HUES64 (cell line): ENCODE results near the gene CACNA2D2.

Experiments
- H3K27ac ChIP-seq: 2 replicates; pipeline ENCODE4 v1.7.0; 2013; ENCODE audit warnings: low read depth, low read length, inconsistent platforms
- H3K27me3 ChIP-seq: 2 replicates; pipeline ENCODE4 v1.6.1; 2013; ENCODE audit warnings: mild to moderate bottlenecking, low read length; ENCODE audit not compliant: insufficient read depth
- H3K36me3 ChIP-seq: 2 replicates; pipeline ENCODE4 v1.6.1; 2013; ENCODE audit warnings: mild to moderate bottlenecking, low read length; ENCODE audit not compliant: insufficient read depth
- H3K4me1 ChIP-seq: 2 replicates; pipeline ENCODE4 v1.6.1; 2013; ENCODE audit warnings: mild to moderate bottlenecking, low read length, moderate library complexity; ENCODE audit not compliant: insufficient read depth
- H3K4me3 ChIP-seq: 2 replicates; pipeline ENCODE4 v1.5.1; 2013; ENCODE audit warnings: mild to moderate bottlenecking, low read length, moderate library complexity
- H3K9ac ChIP-seq: 2 replicates; pipeline ENCODE4 v1.6.1; 2013; ENCODE audit warnings: mild to moderate bottlenecking, low read depth, low read length
- H3K9me3 ChIP-seq: 2 replicates; pipeline ENCODE4 v1.6.1; 2013; ENCODE audit warnings: low read depth, low read length; ENCODE audit not compliant: insufficient read depth
- WGBS: fragments of 150-250, 120-280 bp; methylation state at CpG from one replicate; pipeline ENCODE4 v1.1.7; 2013; ENCODE audit warnings: missing lambda C conversion rate; 5-methylcytosine and 5-hydroxymethylcytosine counted together

Gene CACNA2D2

DNA sequence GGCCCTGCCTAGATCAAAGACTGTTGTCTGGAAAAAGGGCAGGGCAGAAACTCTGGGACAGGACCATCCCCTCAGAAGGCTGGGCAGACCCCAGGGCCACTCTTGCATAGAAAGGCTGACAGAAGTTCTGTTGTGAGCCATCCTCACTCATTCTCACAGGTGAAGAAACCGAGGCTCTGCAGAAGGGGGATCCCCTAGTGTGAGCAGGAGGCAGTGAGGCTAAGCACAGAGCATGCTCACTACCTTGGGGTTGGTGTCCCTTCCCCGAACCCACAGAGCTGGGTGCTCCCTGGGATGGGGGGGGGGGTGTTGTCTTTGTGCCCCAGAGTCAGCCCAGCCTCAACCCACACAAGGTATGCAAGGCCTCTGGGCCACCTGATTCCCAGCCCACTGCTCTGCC lies 93.2 kb downstream of the CACNA2D2 start:
- Histone ChIP-seq H3K9ac (no peak overlapping the region), H3K9me3 (no peaks in the 10 kb centered on the region), H3K27me3 (no peaks in the 10 kb centered on the region), H3K36me3 (no peaks in the 10 kb centered on the region), H3K4me3 (no peak overlapping the region), H3K4me1 (no peaks in the 10 kb centered on the region), H3K27ac (no peak overlapping the region)
- WGBS = 86% methylated on average over 2 of the region's 2 CpGs

DNA sequence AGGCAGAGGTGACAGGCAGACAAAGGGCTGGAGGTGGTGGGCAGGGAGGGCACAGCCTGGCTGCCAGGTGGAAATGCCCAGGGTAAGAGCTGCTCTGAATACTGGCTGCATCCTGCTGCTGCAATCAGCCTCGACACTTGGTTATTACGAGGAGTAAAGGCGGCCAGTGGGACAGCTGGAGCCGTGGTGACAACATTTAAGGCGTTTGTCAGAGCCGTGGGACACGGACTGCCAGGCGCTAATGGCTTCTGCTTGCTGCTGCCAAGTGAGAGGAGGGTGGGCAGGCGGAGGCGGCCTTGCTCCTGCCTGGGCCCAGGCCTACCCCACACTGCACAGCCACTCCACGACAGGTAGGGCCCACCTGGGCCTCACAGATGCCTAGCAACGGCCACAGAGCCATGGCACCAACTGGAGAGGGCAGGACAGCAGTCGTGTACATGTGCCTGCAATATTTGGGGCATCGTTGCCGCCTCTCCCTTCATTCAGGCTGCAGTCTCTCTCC lies 94.9 kb downstream of the CACNA2D2 start:
- H3K36me3 ChIP-seq = no peaks in the 10 kb centered on the region
- WGBS = 88% methylated on average over 15 of the region's 15 CpGs

DNA sequence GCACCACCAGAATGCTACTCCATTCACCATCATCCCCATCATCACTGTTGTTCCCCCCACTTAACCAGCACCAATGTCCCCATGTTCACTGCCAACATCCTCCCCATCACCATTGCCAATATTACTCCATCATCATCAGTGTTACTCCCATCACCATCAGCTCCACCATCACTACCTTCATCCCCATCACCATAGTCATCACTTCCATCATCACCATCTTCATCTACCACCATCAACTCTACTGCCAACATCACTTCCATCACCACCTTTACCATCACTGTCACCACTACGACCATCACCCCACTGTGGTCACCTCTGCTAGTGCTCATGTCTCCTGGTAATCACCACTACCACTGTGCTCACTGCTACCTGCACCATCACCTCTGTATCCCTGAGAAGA lies 96.9 kb downstream of the CACNA2D2 start:
- no peaks in the 10 kb centered on the region for H3K9me3 ChIP-seq
- no peak overlapping the region for H3K4me3 ChIP-seq
- H3K27me3 ChIP-seq = no peaks in the 10 kb centered on the region
- no peak overlapping the region for H3K27ac ChIP-seq
- no peak overlapping the region for H3K9ac ChIP-seq
- no peaks in the 10 kb centered on the region for H3K36me3 ChIP-seq
- H3K4me1 ChIP-seq = no peaks in the 10 kb centered on the region
- 70% methylated on average over 1 of the region's 1 CpG for WGBS

More for the DNA sequence above, 94.9 kb downstream of the CACNA2D2 start:
- H3K9ac ChIP-seq = no peak overlapping the region
- no peak overlapping the region for H3K27ac ChIP-seq
- no peaks in the 10 kb centered on the region for H3K9me3 ChIP-seq
- H3K4me1 ChIP-seq = no peaks in the 10 kb centered on the region
- H3K4me3 ChIP-seq = no peak overlapping the region
- no peaks in the 10 kb centered on the region for H3K27me3 ChIP-seq

DNA sequence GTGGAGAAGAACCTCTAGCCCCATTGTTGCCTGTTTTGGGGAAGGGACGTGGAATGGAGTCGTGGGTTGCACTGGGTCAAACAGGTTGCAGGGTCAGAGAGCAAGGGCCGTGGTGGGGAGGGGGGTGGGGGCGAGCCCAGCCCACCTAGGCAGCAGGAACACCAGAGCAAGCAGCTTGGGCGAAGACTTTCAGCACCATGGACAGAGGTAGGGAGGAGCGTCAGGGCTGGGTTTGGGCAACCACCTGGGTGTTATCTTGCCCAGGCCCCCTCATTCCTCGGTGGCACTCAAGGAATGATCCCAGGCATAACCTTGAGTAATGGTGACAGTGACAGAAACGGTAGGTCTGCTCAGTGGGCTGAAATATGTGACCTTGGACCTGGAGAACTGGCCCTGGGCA lies 98.2 kb downstream of the CACNA2D2 start:
- WGBS = 29% methylated on average over 8 of the region's 8 CpGs
- H3K27me3 ChIP-seq = no peaks in the 10 kb centered on the region

DNA sequence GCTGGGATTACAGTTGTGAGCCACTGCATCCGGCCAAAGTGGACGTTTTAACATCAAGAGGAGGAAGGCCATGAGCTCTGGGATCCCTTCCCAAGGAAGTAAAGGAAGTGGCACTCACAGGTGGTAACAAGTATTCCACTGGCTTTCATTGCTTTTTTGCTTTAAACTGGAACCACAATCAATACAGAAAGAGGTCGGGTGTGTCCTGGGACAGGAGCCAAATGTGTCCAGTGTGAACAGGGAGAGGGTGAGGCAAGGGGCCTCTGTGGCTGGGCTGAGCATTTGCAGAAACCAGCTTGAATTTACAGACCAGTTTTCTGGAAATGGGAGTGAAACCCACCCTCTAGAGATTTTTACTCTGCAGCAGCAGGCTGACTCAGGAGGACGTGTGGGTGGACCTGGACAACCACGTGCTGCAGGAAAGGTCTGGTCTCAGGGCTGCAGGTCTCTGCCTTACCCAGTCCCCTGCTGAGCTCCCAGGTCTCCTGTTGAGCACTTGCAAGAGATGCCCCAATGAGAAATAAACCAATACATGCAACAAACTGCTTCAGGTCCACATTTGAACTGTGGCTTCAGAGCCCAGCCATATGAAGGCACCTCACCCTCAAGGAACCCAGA lies 101.3 kb downstream of the CACNA2D2 start:
- H3K4me1 ChIP-seq = no peaks in the 10 kb centered on the region
- no peaks in the 10 kb centered on the region for H3K9me3 ChIP-seq
- H3K4me3 ChIP-seq = no peak overlapping the region
- H3K27me3 ChIP-seq = no peaks in the 10 kb centered on the region; the same call in 1 of the 2 replicates
- no peak overlapping the region for H3K27ac ChIP-seq
- no peaks in the 10 kb centered on the region for H3K36me3 ChIP-seq
- WGBS = 68% methylated on average over 5 of the region's 5 CpGs
- H3K9ac ChIP-seq = no peak overlapping the region

More for the DNA sequence above, 98.2 kb downstream of the CACNA2D2 start:
- Histone ChIP-seq H3K9ac (no peak overlapping the region), H3K4me1 (no peaks in the 10 kb centered on the region), H3K27ac (no peak overlapping the region), H3K9me3 (no peaks in the 10 kb centered on the region), H3K4me3 (no peak overlapping the region), H3K36me3 (no peaks in the 10 kb centered on the region)

DNA sequence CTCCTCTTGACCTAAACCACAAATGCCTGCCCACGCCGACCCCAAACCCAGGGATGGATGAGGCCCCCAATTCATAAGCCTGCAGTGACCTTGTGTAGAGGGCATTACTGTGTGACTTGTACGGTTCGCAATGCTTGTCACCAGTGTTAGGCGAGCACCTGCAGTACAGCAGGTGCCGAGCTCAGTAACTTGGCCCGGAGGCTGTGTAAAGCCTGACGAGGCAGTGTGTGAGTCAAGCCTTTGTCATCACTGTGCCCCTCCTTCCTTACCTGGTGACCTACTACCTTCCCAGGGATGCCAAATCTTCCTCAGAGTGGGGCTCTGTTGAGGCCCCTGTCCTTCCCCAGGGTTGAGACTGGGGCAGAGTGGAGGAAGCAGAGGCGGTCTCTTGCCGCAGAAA lies 106.9 kb downstream of the CACNA2D2 start:
- no peaks in the 10 kb centered on the region for H3K36me3 ChIP-seq
- no peaks in the 10 kb centered on the region; the same call in 1 of the 2 replicates for H3K27me3 ChIP-seq
- no peak overlapping the region for H3K9ac ChIP-seq
- no peaks in the 10 kb centered on the region for H3K4me1 ChIP-seq
- H3K9me3 ChIP-seq = no peaks in the 10 kb centered on the region
- no peak overlapping the region for H3K27ac ChIP-seq
- WGBS = 90% methylated on average over 10 of the region's 10 CpGs
- H3K4me3 ChIP-seq = no peak overlapping the region

DNA sequence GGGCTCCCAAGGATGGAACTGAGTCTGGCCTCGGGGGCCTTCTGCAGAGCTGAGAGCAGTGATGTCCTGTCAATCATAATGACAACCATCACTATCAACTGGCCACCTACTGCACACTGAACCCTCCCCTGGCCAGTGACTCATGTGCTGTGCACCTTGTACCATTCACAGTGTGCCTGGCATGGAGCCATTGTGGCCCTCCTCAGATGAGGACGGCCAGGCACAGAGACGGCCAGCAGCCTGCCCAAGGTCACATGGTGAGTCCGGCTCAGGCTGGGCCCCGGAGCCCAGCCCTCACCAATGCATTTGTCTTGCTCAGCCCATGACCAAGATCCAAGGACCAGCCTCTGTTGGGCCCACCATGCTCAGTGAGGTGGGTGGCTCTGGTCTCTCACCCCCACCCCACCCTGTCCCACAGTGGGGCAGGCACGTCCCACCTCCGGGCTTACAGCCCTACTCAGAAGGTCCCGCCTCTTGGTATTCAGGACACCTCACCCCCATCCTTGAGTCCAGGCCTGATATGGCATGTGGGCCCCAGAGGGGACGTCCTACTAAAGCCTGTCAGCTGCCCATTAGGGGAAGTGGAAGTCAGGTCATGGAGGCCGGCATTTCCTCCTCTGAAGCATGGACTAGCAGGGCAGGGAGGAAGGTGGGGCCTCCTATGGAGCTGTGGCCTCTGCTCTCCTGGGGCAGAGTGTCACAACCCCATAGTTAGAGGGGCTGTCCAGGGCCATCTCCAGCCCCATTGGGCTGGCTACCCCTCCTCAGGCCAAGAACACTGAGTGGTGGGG lies 108.2 kb downstream of the CACNA2D2 start:
- H3K4me3 ChIP-seq = no peak overlapping the region
- H3K27me3 ChIP-seq = no peaks in the 10 kb centered on the region; the same call in 1 of the 2 replicates
- no peaks in the 10 kb centered on the region for H3K36me3 ChIP-seq
- WGBS = 87% methylated on average over 10 of the region's 10 CpGs
- no peak overlapping the region for H3K9ac ChIP-seq
- no peaks in the 10 kb centered on the region for H3K9me3 ChIP-seq
- no peak overlapping the region for H3K27ac ChIP-seq
- H3K4me1 ChIP-seq = no peaks in the 10 kb centered on the region

DNA sequence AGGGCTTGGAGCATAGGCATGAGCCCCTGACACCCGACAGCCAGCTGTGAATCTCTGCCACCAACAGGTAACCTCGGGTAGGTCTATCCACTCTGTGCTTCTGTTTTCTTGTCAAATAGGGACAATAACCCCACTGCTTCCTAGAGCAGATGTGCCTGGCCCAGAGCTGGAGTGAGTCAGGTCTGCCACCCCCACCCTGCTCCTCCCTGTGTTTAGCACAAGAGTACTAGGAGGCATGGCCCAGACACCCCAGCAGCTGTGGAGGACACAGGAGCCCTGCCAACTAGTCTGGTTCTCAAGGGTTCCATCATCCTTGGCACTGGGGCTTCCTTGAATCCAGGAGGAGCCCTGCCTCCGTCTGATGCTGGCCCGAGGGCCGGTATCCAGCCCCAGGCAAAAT lies 110.4 kb downstream of the CACNA2D2 start:
- no peak overlapping the region for H3K9ac ChIP-seq
- no peaks in the 10 kb centered on the region for H3K27me3 ChIP-seq
- H3K9me3 ChIP-seq = no peaks in the 10 kb centered on the region
- no peaks in the 10 kb centered on the region for H3K36me3 ChIP-seq
- no peak overlapping the region for H3K4me3 ChIP-seq
- 87% methylated on average over 5 of the region's 5 CpGs for WGBS
- H3K4me1 ChIP-seq = no peaks in the 10 kb centered on the region
- H3K27ac ChIP-seq = no peak overlapping the region

DNA sequence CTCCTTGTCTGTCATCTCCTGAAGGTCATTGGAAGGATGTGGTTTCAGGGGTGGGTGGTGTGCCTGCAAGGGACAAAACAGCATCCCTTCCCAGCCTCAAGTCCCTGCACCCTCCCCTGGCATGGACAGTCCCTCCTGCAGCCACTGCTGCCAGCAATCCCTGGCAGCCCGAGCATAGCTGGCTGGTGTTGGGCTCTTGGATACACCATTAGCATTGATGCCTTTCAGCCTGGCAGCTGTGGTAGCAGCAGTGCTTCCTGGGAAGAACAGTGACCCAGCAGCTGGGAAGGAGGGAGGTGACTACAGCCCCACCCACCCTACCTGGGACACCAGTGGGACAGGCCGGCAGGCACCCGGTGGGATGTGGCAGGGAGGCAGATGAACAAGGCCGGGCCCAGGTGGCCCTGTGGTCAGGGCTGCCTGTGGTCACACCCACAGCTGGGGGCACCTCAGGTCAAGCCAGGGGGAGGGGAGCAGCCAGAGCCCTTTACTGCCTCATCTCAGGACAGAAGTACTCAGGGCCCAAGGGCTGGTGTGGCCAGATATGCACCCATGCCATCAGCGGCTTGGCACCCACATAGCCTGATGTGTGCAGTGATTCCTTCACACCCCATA lies 111.2 kb downstream of the CACNA2D2 start:
- Histone ChIP-seq H3K4me1 (no peaks in the 10 kb centered on the region), H3K9me3 (no peaks in the 10 kb centered on the region), H3K4me3 (no peak overlapping the region), H3K27me3 (no peaks in the 10 kb centered on the region), H3K9ac (no peak overlapping the region), H3K27ac (no peak overlapping the region), H3K36me3 (no peaks in the 10 kb centered on the region)
- 80% methylated on average over 5 of the region's 5 CpGs for WGBS

DNA sequence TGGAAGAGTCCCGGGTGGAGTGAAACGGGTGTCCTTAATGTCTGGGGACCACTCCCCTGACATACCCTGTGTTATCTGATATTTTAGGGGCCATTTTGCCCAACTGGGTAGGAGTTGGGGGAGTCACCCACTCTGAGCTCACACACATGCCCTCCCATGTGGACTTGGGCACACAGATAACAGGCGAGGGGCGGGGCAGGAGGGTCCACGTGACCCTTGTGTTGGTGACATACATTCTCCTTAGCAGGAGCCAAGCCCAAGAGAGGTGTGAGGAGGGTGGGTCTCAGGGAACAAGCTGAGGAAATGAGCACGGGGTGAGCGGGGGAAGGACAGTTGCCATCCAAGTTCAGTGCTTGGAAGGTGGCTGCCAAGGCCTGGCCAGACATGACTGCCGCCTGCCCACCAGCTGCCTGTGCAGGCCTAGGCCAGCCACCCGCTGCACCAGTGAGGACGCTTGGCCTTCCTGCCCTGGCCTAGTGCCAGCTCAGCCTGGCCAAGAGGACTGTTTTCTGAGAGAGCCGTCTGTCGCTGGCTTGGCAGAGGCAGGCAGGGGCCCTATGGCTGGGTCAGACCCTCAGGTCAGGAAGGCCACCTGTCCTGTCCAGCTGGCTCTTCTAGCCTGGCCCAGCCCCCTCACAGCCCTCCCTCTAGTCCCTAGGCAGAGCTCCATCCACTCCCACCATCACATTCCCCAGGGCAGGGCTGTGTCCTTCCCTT lies 112.8 kb downstream of the CACNA2D2 start:
- Histone ChIP-seq H3K4me3 (no peak overlapping the region), H3K9me3 (no peaks in the 10 kb centered on the region)

DNA sequence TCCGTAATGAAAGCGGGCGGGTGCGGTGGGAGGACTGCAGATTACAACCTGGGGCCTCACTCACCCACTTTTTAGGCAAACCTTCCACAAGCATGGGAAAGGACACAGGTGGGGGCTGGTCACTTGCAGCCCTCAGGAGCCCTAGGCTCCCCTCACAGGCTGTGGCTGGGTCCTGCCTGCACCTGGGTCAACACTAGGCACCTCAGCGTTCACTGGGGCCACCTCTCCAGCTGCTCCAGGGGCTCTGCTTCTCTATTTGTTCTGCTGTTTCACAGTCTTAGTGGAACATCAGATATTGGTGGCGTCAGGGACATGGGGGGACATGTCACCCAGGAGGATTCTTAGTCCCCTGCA lies 114.0 kb downstream of the CACNA2D2 start:
- Histone ChIP-seq H3K27me3 (no peaks in the 10 kb centered on the region), H3K27ac (no peak overlapping the region), H3K9me3 (no peaks in the 10 kb centered on the region), H3K4me3 (no peak overlapping the region), H3K4me1 (no peaks in the 10 kb centered on the region), H3K36me3 (no peaks in the 10 kb centered on the region), H3K9ac (no peak overlapping the region)
- WGBS = 92% methylated on average over 6 of the region's 6 CpGs

More for the DNA sequence above, 112.8 kb downstream of the CACNA2D2 start:
- Histone ChIP-seq H3K4me1 (no peaks in the 10 kb centered on the region), H3K27me3 (no peaks in the 10 kb centered on the region), H3K9ac (no peak overlapping the region), H3K36me3 (no peaks in the 10 kb centered on the region), H3K27ac (no peak overlapping the region)
- WGBS = 90% methylated on average over 10 of the region's 12 CpGs
